ENCODE results near the gene CD244.
"Not testable (repeated sequence)": the region's sequence is repeated elsewhere in the genome, so short reads cannot be mapped to it uniquely, and the experiment has no call there.

CD244 gene

GRCh38 chr1:160880216-160880615, 17.5 kb upstream of the CD244 start:
- H3K9me3 ChIP-seq (ENCODE audit: control insufficient read depth in 1 of 2, low read length in 2 of 2) = no peaks in the 10 kb centered on the region
- no peak overlapping the region for H3K9ac ChIP-seq (ENCODE audit: low read depth in 1 of 2, low read length in 2 of 2)
- no peak overlapping the region for H3K27ac ChIP-seq (ENCODE audit: low read depth, low read length)
- H3K4me1 ChIP-seq (ENCODE audit: control insufficient read depth in 1 of 2, insufficient read depth in 2 of 2, low read length in 2 of 2) = no peaks in the 10 kb centered on the region
- no peaks in the 10 kb centered on the region for H3K36me3 ChIP-seq (ENCODE audit: control insufficient read depth in 1 of 2, insufficient read depth in 2 of 2, low read length in 2 of 2)
- H3K27me3 ChIP-seq (ENCODE audit: control insufficient read depth in 1 of 2, insufficient read depth in 2 of 2, low read length in 2 of 2) = no peaks in the 10 kb centered on the region
- H3K4me3 ChIP-seq (ENCODE audit: low read depth in 1 of 2, low read length in 2 of 2) = no peak overlapping the region

GRCh38 chr1:160879056-160879455, 16.4 kb upstream of the CD244 start:
- H3K9ac ChIP-seq (ENCODE audit: low read depth in 1 of 2, low read length in 2 of 2) = no peak overlapping the region
- no peaks in the 10 kb centered on the region for H3K36me3 ChIP-seq (ENCODE audit: control insufficient read depth in 1 of 2, insufficient read depth in 2 of 2, low read length in 2 of 2)
- no peaks in the 10 kb centered on the region for H3K27me3 ChIP-seq (ENCODE audit: control insufficient read depth in 1 of 2, insufficient read depth in 2 of 2, low read length in 2 of 2)
- no peak overlapping the region for H3K27ac ChIP-seq (ENCODE audit: low read depth, low read length)
- H3K4me1 ChIP-seq (ENCODE audit: control insufficient read depth in 1 of 2, insufficient read depth in 2 of 2, low read length in 2 of 2) = no peaks in the 10 kb centered on the region
- H3K9me3 ChIP-seq (ENCODE audit: control insufficient read depth in 1 of 2, low read length in 2 of 2) = no peaks in the 10 kb centered on the region
- no peak overlapping the region for H3K4me3 ChIP-seq (ENCODE audit: low read depth in 1 of 2, low read length in 2 of 2)

DNA sequence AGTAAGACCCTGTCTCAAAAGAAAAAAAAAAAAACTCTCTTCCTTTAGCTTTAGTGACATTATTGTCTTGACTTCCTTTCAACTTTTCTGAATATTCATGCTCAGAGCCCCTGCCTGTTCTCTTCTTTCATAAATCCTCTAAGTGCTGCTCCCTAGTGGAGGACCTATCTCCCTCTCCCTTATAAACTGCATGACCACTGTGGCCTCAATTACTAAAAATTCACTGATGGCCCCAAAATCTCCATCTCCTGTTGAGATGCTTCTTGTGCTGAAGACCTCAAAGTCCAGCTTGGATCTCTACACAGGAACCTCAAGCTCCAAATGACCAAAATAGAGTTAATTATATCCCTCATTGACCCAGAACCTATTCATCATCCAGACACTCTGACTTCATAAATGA, 14.5 kb upstream of the CD244 start:
- no peaks in the 10 kb centered on the region for H3K27me3 ChIP-seq (ENCODE audit: control insufficient read depth in 1 of 2, insufficient read depth in 2 of 2, low read length in 2 of 2)
- H3K4me1 ChIP-seq (ENCODE audit: control insufficient read depth in 1 of 2, insufficient read depth in 2 of 2, low read length in 2 of 2) = no peaks in the 10 kb centered on the region
- no peak overlapping the region for H3K9ac ChIP-seq (ENCODE audit: low read depth in 1 of 2, low read length in 2 of 2)
- no peaks in the 10 kb centered on the region for H3K9me3 ChIP-seq (ENCODE audit: control insufficient read depth in 1 of 2, low read length in 2 of 2)
- no peaks in the 10 kb centered on the region for H3K36me3 ChIP-seq (ENCODE audit: control insufficient read depth in 1 of 2, insufficient read depth in 2 of 2, low read length in 2 of 2)
- H3K27ac ChIP-seq (ENCODE audit: low read depth, low read length) = no peak overlapping the region
- no peak overlapping the region for H3K4me3 ChIP-seq (ENCODE audit: low read depth in 1 of 2, low read length in 2 of 2)

DNA sequence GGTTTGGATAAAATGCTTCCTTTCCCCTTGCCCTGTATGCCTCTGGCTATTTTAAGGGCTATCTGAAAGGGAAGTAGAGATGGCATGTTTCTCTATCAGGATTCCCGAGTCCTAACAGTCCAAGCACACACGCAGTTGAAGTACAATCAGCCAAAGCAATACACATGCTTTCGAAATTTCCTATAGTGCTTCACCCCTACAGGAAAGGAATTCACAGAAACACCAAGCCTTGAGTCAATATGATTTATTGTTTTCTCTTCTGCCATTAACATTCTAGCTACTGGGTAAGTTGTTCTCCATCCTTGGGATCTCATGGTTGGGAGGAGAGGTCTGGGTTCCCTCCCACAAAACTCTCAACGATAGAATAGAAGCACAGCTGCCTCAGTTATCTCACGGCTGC, 13.6 kb upstream of the CD244 start:
- Histone ChIP-seq H3K9ac (ENCODE audit: low read depth in 1 of 2, low read length in 2 of 2) (no peak overlapping the region), H3K36me3 (ENCODE audit: control insufficient read depth in 1 of 2, insufficient read depth in 2 of 2, low read length in 2 of 2) (no peaks in the 10 kb centered on the region), H3K27me3 (ENCODE audit: control insufficient read depth in 1 of 2, insufficient read depth in 2 of 2, low read length in 2 of 2) (no peaks in the 10 kb centered on the region), H3K27ac (ENCODE audit: low read depth, low read length) (no peak overlapping the region), H3K4me1 (ENCODE audit: control insufficient read depth in 1 of 2, insufficient read depth in 2 of 2, low read length in 2 of 2) (no peaks in the 10 kb centered on the region), H3K9me3 (ENCODE audit: control insufficient read depth in 1 of 2, low read length in 2 of 2) (no peaks in the 10 kb centered on the region), H3K4me3 (ENCODE audit: low read depth in 1 of 2, low read length in 2 of 2) (no peak overlapping the region)

GRCh38 chr1:160875591-160875990, 12.9 kb upstream of the CD244 start:
- not testable (repeated sequence) for H3K27ac ChIP-seq (ENCODE audit: low read depth, low read length); H3K9me3 ChIP-seq (ENCODE audit: control insufficient read depth in 1 of 2, low read length in 2 of 2); H3K4me3 ChIP-seq (ENCODE audit: low read depth in 1 of 2, low read length in 2 of 2); H3K4me1 ChIP-seq (ENCODE audit: control insufficient read depth in 1 of 2, insufficient read depth in 2 of 2, low read length in 2 of 2); H3K9ac ChIP-seq (ENCODE audit: low read depth in 1 of 2, low read length in 2 of 2); H3K36me3 ChIP-seq (ENCODE audit: control insufficient read depth in 1 of 2, insufficient read depth in 2 of 2, low read length in 2 of 2); H3K27me3 ChIP-seq (ENCODE audit: control insufficient read depth in 1 of 2, insufficient read depth in 2 of 2, low read length in 2 of 2)

- H3K4me3 ChIP-seq (ENCODE audit: low read depth in 1 of 2, low read length in 2 of 2) = no peak overlapping the region
- H3K27ac ChIP-seq (ENCODE audit: low read depth, low read length) = no peak overlapping the region
- H3K9me3 ChIP-seq (ENCODE audit: control insufficient read depth in 1 of 2, low read length in 2 of 2) = no peaks in the 10 kb centered on the region
- H3K36me3 ChIP-seq (ENCODE audit: control insufficient read depth in 1 of 2, insufficient read depth in 2 of 2, low read length in 2 of 2) = no peaks in the 10 kb centered on the region
- no peak overlapping the region for H3K9ac ChIP-seq (ENCODE audit: low read depth in 1 of 2, low read length in 2 of 2)
- H3K4me1 ChIP-seq (ENCODE audit: control insufficient read depth in 1 of 2, insufficient read depth in 2 of 2, low read length in 2 of 2) = no peaks in the 10 kb centered on the region
- H3K27me3 ChIP-seq (ENCODE audit: control insufficient read depth in 1 of 2, insufficient read depth in 2 of 2, low read length in 2 of 2) = no peaks in the 10 kb centered on the region
These were observed 12.2 kb upstream of the CD244 start for GRCh38 chr1:160874935-160875334.

DNA sequence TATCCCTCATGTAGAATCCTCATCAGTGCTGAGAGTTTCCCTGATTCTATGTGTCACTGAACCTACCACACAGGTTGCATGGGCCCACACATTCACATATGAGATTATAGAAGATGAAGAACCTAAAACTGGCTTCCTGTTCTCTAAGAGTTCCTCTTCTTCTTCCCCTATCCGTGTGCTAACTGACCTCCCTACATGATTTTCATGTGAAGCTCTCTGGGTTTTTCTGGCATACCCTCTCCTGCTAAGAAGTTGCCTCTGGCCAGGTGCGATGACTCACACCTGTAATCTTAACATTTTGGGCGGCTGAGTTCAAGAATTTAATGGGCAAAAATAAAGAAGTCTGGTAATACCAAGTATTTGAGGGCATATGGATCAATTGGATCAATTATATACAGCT, 5.5 kb upstream of the CD244 start:
- Histone ChIP-seq H3K9me3 (ENCODE audit: control insufficient read depth in 1 of 2, low read length in 2 of 2) (no peaks in the 10 kb centered on the region), H3K4me3 (ENCODE audit: low read depth in 1 of 2, low read length in 2 of 2) (no peak overlapping the region), H3K9ac (ENCODE audit: low read depth in 1 of 2, low read length in 2 of 2) (no peak overlapping the region), H3K36me3 (ENCODE audit: control insufficient read depth in 1 of 2, insufficient read depth in 2 of 2, low read length in 2 of 2) (no peaks in the 10 kb centered on the region), H3K27ac (ENCODE audit: low read depth, low read length) (no peak overlapping the region), H3K4me1 (ENCODE audit: control insufficient read depth in 1 of 2, insufficient read depth in 2 of 2, low read length in 2 of 2) (peaks cover 11 to 17% of the 10 kb centered on the region in 2 donors), H3K27me3 (ENCODE audit: control insufficient read depth in 1 of 2, insufficient read depth in 2 of 2, low read length in 2 of 2) (no peaks in the 10 kb centered on the region)

GRCh38 chr1:160867651-160868050, 5.0 kb upstream of the CD244 start:
- H3K4me1 ChIP-seq (ENCODE audit: control insufficient read depth in 1 of 2, insufficient read depth in 2 of 2, low read length in 2 of 2) = peaks cover 11 to 17% of the 10 kb centered on the region in 2 donors
- not testable (repeated sequence) for H3K4me3 ChIP-seq (ENCODE audit: low read depth in 1 of 2, low read length in 2 of 2); H3K9me3 ChIP-seq (ENCODE audit: control insufficient read depth in 1 of 2, low read length in 2 of 2); H3K36me3 ChIP-seq (ENCODE audit: control insufficient read depth in 1 of 2, insufficient read depth in 2 of 2, low read length in 2 of 2); H3K9ac ChIP-seq (ENCODE audit: low read depth in 1 of 2, low read length in 2 of 2); H3K27ac ChIP-seq (ENCODE audit: low read depth, low read length); H3K27me3 ChIP-seq (ENCODE audit: control insufficient read depth in 1 of 2, insufficient read depth in 2 of 2, low read length in 2 of 2)

DNA sequence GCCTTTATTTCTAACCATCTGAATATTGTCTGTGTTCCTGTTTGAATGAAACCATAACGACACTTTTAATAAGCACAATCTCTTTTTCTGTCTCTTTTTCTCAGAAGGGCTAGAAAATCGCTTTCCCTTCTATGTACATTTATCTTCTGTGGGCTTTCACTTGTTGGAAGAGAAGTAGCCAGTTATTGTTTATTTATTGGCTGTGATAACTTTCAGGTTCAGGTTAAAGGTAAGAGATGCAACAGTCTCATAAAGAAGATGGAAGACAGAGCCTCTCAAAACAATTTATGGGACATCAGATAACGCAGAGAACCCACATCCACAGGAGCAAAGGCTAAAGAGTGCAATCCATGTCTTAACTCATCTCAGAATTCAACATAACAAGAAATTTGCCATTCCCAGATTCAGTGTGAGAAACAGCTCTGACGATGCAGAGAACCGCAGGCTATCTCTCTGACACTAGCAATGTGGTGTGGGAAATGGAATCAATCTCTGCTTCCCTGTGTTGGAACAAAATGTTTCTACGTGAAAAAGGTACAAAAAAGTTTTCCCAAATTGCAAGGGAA, 4.1 kb upstream of the CD244 start:
- H3K27me3 ChIP-seq (ENCODE audit: control insufficient read depth in 1 of 2, insufficient read depth in 2 of 2, low read length in 2 of 2) = no peaks in the 10 kb centered on the region
- H3K9me3 ChIP-seq (ENCODE audit: control insufficient read depth in 1 of 2, low read length in 2 of 2) = no peaks in the 10 kb centered on the region
- H3K4me3 ChIP-seq (ENCODE audit: low read depth in 1 of 2, low read length in 2 of 2) = peak overlapping the region in 1 of 2 donors; percentile 32
- no peaks in the 10 kb centered on the region for H3K36me3 ChIP-seq (ENCODE audit: control insufficient read depth in 1 of 2, insufficient read depth in 2 of 2, low read length in 2 of 2)
- peaks cover 11 to 20% of the 10 kb centered on the region in 2 donors for H3K4me1 ChIP-seq (ENCODE audit: control insufficient read depth in 1 of 2, insufficient read depth in 2 of 2, low read length in 2 of 2)
- no peak overlapping the region for H3K27ac ChIP-seq (ENCODE audit: low read depth, low read length)
- H3K9ac ChIP-seq (ENCODE audit: low read depth in 1 of 2, low read length in 2 of 2) = no peak overlapping the region

DNA sequence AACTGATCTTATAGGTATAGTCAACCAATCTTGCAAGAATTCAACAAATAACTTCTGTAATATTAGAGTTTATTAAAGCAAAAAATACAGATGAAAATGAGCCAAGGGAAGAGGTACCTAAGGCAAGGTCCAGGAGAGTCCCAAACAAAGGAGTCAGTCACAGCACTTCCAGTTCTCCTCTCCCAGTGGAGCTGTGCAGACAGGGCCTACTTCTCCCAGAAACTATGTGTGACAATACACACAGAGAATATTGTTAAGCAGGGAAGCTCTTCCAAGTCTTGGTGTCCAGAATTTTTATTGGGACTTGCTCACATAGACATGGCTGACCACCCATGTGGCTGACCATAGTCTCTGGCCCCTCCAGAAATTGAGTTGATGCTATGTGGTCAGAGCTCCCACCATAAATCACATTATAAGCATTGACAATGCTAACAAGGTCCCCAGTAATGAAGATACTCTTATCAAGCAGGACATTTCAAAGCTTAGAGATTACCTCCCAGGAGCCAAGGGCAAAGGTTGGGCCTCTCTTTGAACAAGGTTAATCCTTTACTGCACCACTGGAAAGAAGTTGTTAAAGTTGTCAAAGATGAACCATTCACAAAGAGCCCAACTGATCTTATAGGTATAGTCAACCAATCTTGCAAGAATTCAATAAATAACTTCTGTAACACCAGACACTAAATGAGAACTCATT, 3.5 kb upstream of the CD244 start:
- Histone ChIP-seq H3K9me3 (ENCODE audit: control insufficient read depth in 1 of 2, low read length in 2 of 2) (no peaks in the 10 kb centered on the region), H3K27ac (ENCODE audit: low read depth, low read length) (no peak overlapping the region), H3K36me3 (ENCODE audit: control insufficient read depth in 1 of 2, insufficient read depth in 2 of 2, low read length in 2 of 2) (no peaks in the 10 kb centered on the region), H3K9ac (ENCODE audit: low read depth in 1 of 2, low read length in 2 of 2) (no peak overlapping the region), H3K4me3 (ENCODE audit: low read depth in 1 of 2, low read length in 2 of 2) (peak overlapping the region in 1 of 2 donors; percentile 32), H3K4me1 (ENCODE audit: control insufficient read depth in 1 of 2, insufficient read depth in 2 of 2, low read length in 2 of 2) (peaks cover 11 to 20% of the 10 kb centered on the region in 2 donors), H3K27me3 (ENCODE audit: control insufficient read depth in 1 of 2, insufficient read depth in 2 of 2, low read length in 2 of 2) (no peaks in the 10 kb centered on the region)
